Peyer's patch (tissue), 4 donors: ENCODE results near the gene KRTAP4-2. TPM values are rescaled to one million over a fixed set of nuclear protein-coding genes. Genes with fewer than 3 reads are reported as not detected.

Source experiments
- DNase-seq, 3 donors: peaks; one replicate each; pipeline ENCODE4 v3.0.0-alpha.2; 2017 to 2019
- H3K27ac ChIP-seq, 4 donors: fragments of 200-600 bp; sonication (generic); one replicate each; pipeline ENCODE4 v1.5.1; 2016 to 2019
- H3K27me3 ChIP-seq, 2 donors: fragments of 200-600 bp; sonication (generic); one replicate each; pipeline ENCODE4 v1.5.1; 2019
- H3K36me3 ChIP-seq, 3 donors: fragments of 200-600 bp; sonication (generic); one replicate each; pipeline ENCODE4 v1.5.1; 2016 to 2019
- H3K4me1 ChIP-seq, 4 donors: fragments of 200-600 bp; sonication (generic); one replicate each; pipeline ENCODE4 v1.5.1; 2016 to 2019
- H3K4me3 ChIP-seq, 4 donors: fragments of 200-600 bp; sonication (generic); 1 replicate in 3 of 4; 2 replicates in 1 of 4; pipeline ENCODE4 v1.5.1; 2016 to 2019; ENCODE audit warnings: mild to moderate bottlenecking in 1 of 4
- H3K9me3 ChIP-seq, 4 donors: fragments of 200-600 bp; sonication (generic); one replicate each; pipeline ENCODE4 v1.5.1; 2016 to 2019; ENCODE audit warnings: mild to moderate bottlenecking in 1 of 4
- CTCF ChIP-seq, 6 experiments: fragments of 450-650 bp in 4 of 6; fragments of 200-600 bp in 2 of 6; sonication (generic) in 1 of 6; IDR thresholded peaks; one replicate each; pipeline ENCODE4 v1.5.1; 2017 to 2019; ENCODE audit warnings: antibody characterized with exemption in 6 of 6, mild to moderate bottlenecking in 3 of 6, moderate library complexity in 1 of 6
- POLR2A ChIP-seq, 2 donors: fragments of 450-650 bp; IDR thresholded peaks; one replicate each; pipeline ENCODE4 v1.5.1; 2017; ENCODE audit warnings: antibody characterized with exemption in 2 of 2, mild to moderate bottlenecking in 2 of 2, moderate library complexity in 2 of 2
- total RNA-seq, 4 donors: library from RNA; depleted of rRNA; stranded (reverse); fragments of >200 nt; gene quantifications; one replicate each; pipeline ENCODE4 v1.1.0, GENCODE V29; 2016

Gene KRTAP4-2
- total RNA-seq, 4 donors from 2014 or later: not detected

GRCh38 chr17:41185001-41185400, 7.0 kb upstream of the KRTAP4-2 start:
- peaks cover 0 to 6% (median 0%) of the 10 kb centered on the region in 4 donors for H3K4me1 ChIP-seq
- TF ChIP-seq CTCF (IDR thresholded peaks at IDR 0.05) (no peak), POLR2A (IDR thresholded peaks at IDR 0.05) (no peak)
- no peaks in the 10 kb centered on the region for H3K27me3 ChIP-seq
- H3K36me3 ChIP-seq: no peaks in the 10 kb centered on the region
- no peak overlapping the region for H3K27ac ChIP-seq
- no peaks in the 10 kb centered on the region for H3K9me3 ChIP-seq
- no peak for DNase-seq
- H3K4me3 ChIP-seq: no peak overlapping the region

- Histone ChIP-seq H3K9me3 (no peaks in the 10 kb centered on the region), H3K4me3 (no peak within 1 kb of the TSS), H3K27me3 (no peaks in the 10 kb centered on the region), H3K27ac (no peak within 1 kb of the TSS), H3K4me1 (peaks cover 0 to 6% (median 0%) of the 10 kb centered on the region in 4 donors), H3K36me3 (no peaks in the 10 kb centered on the region)
- TF ChIP-seq POLR2A (IDR thresholded peaks at IDR 0.05) (no peak), CTCF (IDR thresholded peaks at IDR 0.05) (no peak)
- DNase-seq: no peak
Observed at GRCh38 chr17:41184480-41184961, 6.5 kb upstream of the KRTAP4-2 start, which contains the start of gene KRTAP4-1. Gene KRTAP4-1 (minus strand): TSS chr17:41184911. CDS start chr17:41184854, 57 bp downstream.

- TF ChIP-seq POLR2A (IDR thresholded peaks at IDR 0.05): no peak
- TF ChIP-seq CTCF (IDR thresholded peaks at IDR 0.05): no peak
- no peaks in the 10 kb centered on the region for H3K27me3 ChIP-seq
- H3K4me3 ChIP-seq: no peak overlapping the region
- no peak for DNase-seq
- H3K36me3 ChIP-seq: no peaks in the 10 kb centered on the region
- H3K4me1 ChIP-seq: peaks cover 0 to 6% (median 0%) of the 10 kb centered on the region in 4 donors
- no peak overlapping the region for H3K27ac ChIP-seq
- no peaks in the 10 kb centered on the region for H3K9me3 ChIP-seq
Observed at GRCh38 chr17:41178843-41179616, 1.0 kb upstream of the KRTAP4-2 start.

- Histone ChIP-seq H3K27me3 (no peaks in the 10 kb centered on the region), H3K4me3 (no peak overlapping the region), H3K27ac (no peak overlapping the region), H3K9me3 (no peaks in the 10 kb centered on the region), H3K4me1 (peaks cover 0 to 6% (median 0%) of the 10 kb centered on the region in 4 donors), H3K36me3 (no peaks in the 10 kb centered on the region)
- no peak for DNase-seq
- TF ChIP-seq POLR2A (IDR thresholded peaks at IDR 0.05): no peak
- TF ChIP-seq CTCF (IDR thresholded peaks at IDR 0.05): no peak
Observed at GRCh38 chr17:41178341-41178740, 320 bp upstream of the KRTAP4-2 start.

- no peaks in the 10 kb centered on the region for H3K36me3 ChIP-seq
- no peaks in the 10 kb centered on the region for H3K4me1 ChIP-seq
- no peaks in the 10 kb centered on the region for H3K27me3 ChIP-seq
- TF ChIP-seq POLR2A (IDR thresholded peaks at IDR 0.05) (no peak), CTCF (IDR thresholded peaks at IDR 0.05) (no peak)
- H3K27ac ChIP-seq: no peak overlapping the region
- DNase-seq: no peak
- no peaks in the 10 kb centered on the region for H3K9me3 ChIP-seq
- H3K4me3 ChIP-seq: no peak overlapping the region
Observed at GRCh38 chr17:41176744-41177387, 1.2 kb downstream of the KRTAP4-2 start.
